NCI-H1436 treated with DMSO at 0.1 percent for 48 hours (cell line): Measurements from ENCODE around the gene TARS3.

Experiments
- DNase-seq: peaks from one replicate; lab custom pipeline; 2025; lab: John Stamatoyannopoulos, UW

The TARS3 gene

GRCh38 chr15:101604124-101604874 is 120.0 kb downstream of the TARS3 start:
- no peak for DNase-seq
